ENCODE results near the gene PYGO2.

The PYGO2 gene

DNA sequence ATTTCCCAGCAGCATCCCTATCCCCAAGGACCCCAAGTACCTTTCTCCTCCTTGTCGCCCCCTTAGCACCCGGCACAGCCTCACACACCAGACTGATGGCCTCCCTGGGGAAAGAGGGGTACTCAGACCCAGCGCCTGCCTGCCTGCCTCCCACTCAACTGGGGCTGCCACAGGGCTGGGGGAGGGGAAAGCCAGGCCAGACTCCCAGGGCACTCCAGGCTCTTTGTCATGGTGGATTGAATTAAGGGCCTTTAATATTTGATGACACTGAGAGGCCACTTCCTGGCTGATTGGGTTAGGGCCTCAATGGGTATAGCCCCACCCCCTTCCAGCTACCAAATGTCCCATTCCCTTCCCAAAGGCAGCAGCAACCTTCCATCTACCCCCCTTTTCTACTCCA, 7.1 kb upstream of the PYGO2 start:
- in situ Hi-C loops (cut with MboI; ENCODE audit: low sequenced_read_pairs, unreplicated experiment), result no loop called here
- TF ChIP-seq, protein P1, sequence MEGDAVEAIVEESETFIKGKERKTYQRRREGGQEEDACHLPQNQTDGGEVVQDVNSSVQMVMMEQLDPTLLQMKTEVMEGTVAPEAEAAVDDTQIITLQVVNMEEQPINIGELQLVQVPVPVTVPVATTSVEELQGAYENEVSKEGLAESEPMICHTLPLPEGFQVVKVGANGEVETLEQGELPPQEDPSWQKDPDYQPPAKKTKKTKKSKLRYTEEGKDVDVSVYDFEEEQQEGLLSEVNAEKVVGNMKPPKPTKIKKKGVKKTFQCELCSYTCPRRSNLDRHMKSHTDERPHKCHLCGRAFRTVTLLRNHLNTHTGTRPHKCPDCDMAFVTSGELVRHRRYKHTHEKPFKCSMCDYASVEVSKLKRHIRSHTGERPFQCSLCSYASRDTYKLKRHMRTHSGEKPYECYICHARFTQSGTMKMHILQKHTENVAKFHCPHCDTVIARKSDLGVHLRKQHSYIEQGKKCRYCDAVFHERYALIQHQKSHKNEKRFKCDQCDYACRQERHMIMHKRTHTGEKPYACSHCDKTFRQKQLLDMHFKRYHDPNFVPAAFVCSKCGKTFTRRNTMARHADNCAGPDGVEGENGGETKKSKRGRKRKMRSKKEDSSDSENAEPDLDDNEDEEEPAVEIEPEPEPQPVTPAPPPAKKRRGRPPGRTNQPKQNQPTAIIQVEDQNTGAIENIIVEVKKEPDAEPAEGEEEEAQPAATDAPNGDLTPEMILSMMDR (IDR thresholded peaks at IDR 0.05; ENCODE audit: borderline replicate concordance, control extremely low read depth, extremely low read depth, insufficient read depth, missing control alignments), result no peak

DNA sequence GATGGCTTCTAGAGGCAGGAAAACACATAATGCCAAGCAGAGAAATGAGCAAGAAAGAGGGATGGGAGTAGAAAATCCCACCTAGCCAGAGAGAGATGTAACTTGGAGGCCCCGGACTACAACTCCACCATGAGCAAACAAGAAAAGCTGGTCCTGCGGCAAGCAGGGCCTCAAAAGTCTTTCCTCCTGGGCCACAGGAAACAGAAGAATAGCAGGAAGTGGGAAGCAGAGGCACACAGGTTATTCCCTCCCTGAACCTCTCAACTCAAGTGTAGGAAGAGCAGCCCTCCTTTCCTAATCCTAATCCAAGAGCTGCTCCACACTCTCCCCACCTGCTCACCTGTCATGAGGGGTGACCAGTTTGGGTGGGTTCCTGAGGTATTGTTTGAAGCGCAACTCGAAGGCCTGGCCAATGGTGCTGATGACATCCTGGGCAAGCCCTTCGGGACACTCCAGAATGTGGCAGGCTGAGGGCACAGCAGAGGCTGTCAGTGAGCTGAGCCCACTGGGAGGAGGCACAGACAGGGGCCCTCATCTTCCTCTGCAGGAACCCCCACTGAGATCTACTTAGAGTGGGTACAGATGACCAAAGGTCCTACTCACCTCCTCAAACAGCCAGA, 5.9 kb upstream of the PYGO2 start:
- TF ChIP-seq, protein P1 (IDR thresholded peaks at IDR 0.05; ENCODE audit: borderline replicate concordance, control extremely low read depth, extremely low read depth, insufficient read depth, missing control alignments), result no peak
- DNase-seq (ENCODE audit: low spot score), result no peak
- in situ Hi-C loops (cut with MboI; ENCODE audit: low sequenced_read_pairs, unreplicated experiment), result no loop called here

More for the DNA sequence above, 7.1 kb upstream of the PYGO2 start:
- no peak for DNase-seq (ENCODE audit: low spot score)

DNA sequence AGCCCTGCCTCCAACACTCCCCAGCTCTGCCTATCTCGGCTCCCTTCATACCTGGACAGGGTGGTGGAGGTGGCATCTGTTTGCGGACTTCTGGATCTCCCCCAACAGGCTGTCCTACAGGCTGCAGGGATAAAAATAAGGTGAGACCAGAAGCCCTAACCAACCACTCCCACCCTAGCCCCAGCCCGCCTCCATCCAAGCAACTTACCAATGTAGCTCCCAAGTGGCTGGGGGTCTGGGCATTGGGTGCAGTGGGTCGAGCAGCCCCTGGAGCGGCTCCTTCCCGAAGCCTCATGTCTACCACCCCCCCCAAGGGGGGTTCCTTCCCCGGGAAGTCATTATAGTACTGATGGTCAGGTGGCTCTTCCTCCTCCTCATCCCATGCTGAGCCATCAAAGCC, 4.5 kb upstream of the PYGO2 start:
- TF ChIP-seq, protein P1 (IDR thresholded peaks at IDR 0.05; ENCODE audit: borderline replicate concordance, control extremely low read depth, extremely low read depth, insufficient read depth, missing control alignments), result no peak
- DNase-seq (ENCODE audit: low spot score), result no peak
- in situ Hi-C loops (cut with MboI; ENCODE audit: low sequenced_read_pairs, unreplicated experiment), result no loop called here

DNA sequence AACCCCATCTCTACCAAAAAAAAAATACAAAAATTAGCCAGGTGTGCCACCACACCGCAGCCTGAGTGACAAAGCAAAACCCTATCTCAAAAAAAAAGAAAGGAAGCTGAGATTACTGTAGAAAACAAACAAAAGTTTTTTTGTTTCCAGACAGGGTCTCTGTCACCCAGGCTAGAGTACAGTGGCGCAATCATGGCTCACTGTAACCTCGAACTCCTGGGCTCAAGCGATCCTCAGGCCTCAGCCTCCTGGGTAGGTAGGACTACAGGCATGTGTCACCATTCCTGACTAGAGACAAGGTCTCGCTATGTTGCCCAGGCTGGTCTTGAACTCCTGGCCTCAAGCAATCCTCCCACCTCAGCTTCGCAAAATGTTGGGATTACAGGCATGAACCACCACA, 2.8 kb upstream of the PYGO2 start:
- TF ChIP-seq, protein P1 (IDR thresholded peaks at IDR 0.05; ENCODE audit: borderline replicate concordance, control extremely low read depth, extremely low read depth, insufficient read depth, missing control alignments), result no peak
- in situ Hi-C loops (cut with MboI; ENCODE audit: low sequenced_read_pairs, unreplicated experiment), result no loop called here
- no peak for DNase-seq (ENCODE audit: low spot score)

DNA sequence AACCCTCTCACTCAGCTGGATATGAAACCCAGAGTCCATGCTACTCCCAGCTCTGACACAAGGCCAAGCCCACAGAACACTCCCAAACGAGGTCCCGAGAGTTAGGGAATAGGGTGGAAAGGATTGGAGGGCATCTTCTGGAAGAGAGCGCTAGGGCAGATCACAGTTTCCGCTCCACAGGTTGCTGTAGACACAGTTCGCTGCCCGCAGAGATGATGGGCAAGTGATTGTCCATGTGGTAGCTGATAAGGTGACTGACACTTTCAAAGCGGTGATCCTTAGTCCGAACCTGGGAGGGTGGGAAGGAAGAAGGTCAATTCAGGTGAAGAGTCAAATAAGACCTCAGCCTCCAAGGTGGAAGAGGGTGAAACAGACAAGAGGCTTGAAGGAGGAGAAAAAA, 2.1 kb upstream of the PYGO2 start:
- TF ChIP-seq, protein P1 (IDR thresholded peaks at IDR 0.05; ENCODE audit: borderline replicate concordance, control extremely low read depth, extremely low read depth, insufficient read depth, missing control alignments), result no peak
- DNase-seq (ENCODE audit: low spot score), result no peak
- in situ Hi-C loops (cut with MboI; ENCODE audit: low sequenced_read_pairs, unreplicated experiment), result no loop called here

DNA sequence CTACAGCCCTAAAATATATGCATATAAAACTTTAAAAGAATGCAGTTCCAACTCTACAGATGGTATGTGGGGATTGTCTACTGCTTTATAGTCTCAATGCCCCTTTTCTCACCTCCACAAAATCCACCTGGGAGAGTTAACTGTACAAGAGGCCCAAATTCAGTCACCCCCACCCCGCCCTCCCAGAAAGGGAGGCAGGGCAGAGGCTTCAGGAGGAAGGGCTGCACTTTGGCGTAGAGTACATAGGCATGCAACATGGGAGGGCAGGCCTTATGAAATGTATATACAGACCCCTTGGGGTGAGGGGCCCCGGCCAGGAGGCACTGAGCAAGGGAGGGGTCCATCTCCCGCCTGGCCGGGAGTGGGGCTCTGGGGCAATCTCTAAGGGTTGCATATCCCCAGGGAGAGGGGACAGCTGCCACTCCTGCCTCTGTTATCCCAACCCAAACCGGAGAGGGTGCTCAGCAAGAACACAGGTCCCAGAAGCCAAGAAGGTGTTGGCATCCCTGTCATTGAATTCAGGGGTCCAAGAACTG, 1.3 kb upstream of the PYGO2 start:
- no peak for DNase-seq (ENCODE audit: low spot score)
- TF ChIP-seq, protein P1 (IDR thresholded peaks at IDR 0.05; ENCODE audit: borderline replicate concordance, control extremely low read depth, extremely low read depth, insufficient read depth, missing control alignments), result no peak
- in situ Hi-C loops (cut with MboI; ENCODE audit: low sequenced_read_pairs, unreplicated experiment), result no loop called here

Measured in GM13976 (cell line).